Sigmoid colon (tissue), 4 donors: ENCODE measurements around the gene ATOH8.

Experiments
- POLR2A ChIP-seq, 2 donors: fragments of 450-650 bp; IDR thresholded peaks; one replicate each; pipeline ENCODE4 v1.6.1; 2016; ENCODE audit warnings: antibody characterized with exemption in 2 of 2, mild to moderate bottlenecking in 2 of 2, moderate library complexity in 2 of 2
- POLR2AphosphoS5 ChIP-seq, 4 donors: sonication (generic); formaldehyde crosslinking; IDR thresholded peaks; one replicate each; pipeline ENCODE4 v1.6.1; 2017; ENCODE audit warnings: antibody characterized with exemption in 4 of 4
- TF ChIP-seq, protein P1 (sequence below), 4 experiments: fragments of 450-650 bp in 3 of 4; fragments of 200-600 bp in 1 of 4; IDR thresholded peaks; one replicate each; pipeline ENCODE4 v1.5.1; 2016 to 2019; ENCODE audit warnings: antibody characterized with exemption in 4 of 4, mild to moderate bottlenecking in 3 of 4, moderate library complexity in 2 of 4

GRCh38 chr2:85729825-85730510 is 23.8 kb upstream of the ATOH8 start:
- TF ChIP-seq POLR2A (IDR thresholded peaks at IDR 0.05) (no peak), POLR2AphosphoS5 (IDR thresholded peaks at IDR 0.05) (no peak)
- TF ChIP-seq, protein P1, sequence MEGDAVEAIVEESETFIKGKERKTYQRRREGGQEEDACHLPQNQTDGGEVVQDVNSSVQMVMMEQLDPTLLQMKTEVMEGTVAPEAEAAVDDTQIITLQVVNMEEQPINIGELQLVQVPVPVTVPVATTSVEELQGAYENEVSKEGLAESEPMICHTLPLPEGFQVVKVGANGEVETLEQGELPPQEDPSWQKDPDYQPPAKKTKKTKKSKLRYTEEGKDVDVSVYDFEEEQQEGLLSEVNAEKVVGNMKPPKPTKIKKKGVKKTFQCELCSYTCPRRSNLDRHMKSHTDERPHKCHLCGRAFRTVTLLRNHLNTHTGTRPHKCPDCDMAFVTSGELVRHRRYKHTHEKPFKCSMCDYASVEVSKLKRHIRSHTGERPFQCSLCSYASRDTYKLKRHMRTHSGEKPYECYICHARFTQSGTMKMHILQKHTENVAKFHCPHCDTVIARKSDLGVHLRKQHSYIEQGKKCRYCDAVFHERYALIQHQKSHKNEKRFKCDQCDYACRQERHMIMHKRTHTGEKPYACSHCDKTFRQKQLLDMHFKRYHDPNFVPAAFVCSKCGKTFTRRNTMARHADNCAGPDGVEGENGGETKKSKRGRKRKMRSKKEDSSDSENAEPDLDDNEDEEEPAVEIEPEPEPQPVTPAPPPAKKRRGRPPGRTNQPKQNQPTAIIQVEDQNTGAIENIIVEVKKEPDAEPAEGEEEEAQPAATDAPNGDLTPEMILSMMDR (IDR thresholded peaks at IDR 0.05): no peak
